Stimulated activated effector memory CD8-positive, alpha-beta T cell treated with anti-CD3 and anti-CD28 coated beads, Interleukin-12 subunit alpha, Interleukin-12 subunit beta, amount 100 ng/mL, for 72 hours (primary cell): Measurements from ENCODE around the gene PNPLA2.
A peak's percentile ranks its signal among the peaks of the same experiment; 100 is the strongest.

Experiments used
- ATAC-seq: fragments of 150-1000 bp; cut with Tn5 transposase; 2 replicates; pipeline ENCODE4 v1.10.0; 2021
- DNase-seq, 2 donors: peaks; one replicate each; pipeline ENCODE4 v3.0.0; 2021 to 2022; ENCODE audit warnings: low spot score in 2 of 2
- H3K27ac Mint-ChIP-seq: one replicate; pipeline ENCODE4 v1.8.0; 2022; ENCODE audit warnings: mild to moderate bottlenecking, mixed read lengths
- H3K36me3 Mint-ChIP-seq: one replicate; pipeline ENCODE4 v1.8.0; 2022; ENCODE audit warnings: mild to moderate bottlenecking, mixed read lengths
- H3K4me1 Mint-ChIP-seq: one replicate; pipeline ENCODE4 v1.8.0; 2022; ENCODE audit warnings: mixed read lengths
- H3K4me3 Mint-ChIP-seq: one replicate; pipeline ENCODE4 v1.8.0; 2022; ENCODE audit warnings: mild to moderate bottlenecking, mixed read lengths
- H3K9me3 Mint-ChIP-seq: one replicate; pipeline ENCODE4 v1.8.0; 2022; ENCODE audit warnings: mixed read lengths

Gene PNPLA2

GRCh38 chr11:802693-803466, 15.8 kb upstream of the PNPLA2 start:
- DNase-seq (no peak), ATAC-seq (no peak)
- no peaks in the 10 kb centered on the region for H3K9me3 Mint-ChIP-seq
- H3K27ac Mint-ChIP-seq: no peak overlapping the region
- H3K36me3 Mint-ChIP-seq: no peaks in the 10 kb centered on the region
- H3K4me1 Mint-ChIP-seq: peaks cover 9% of the 10 kb centered on the region
- peak overlapping the region; percentile 74 for H3K4me3 Mint-ChIP-seq

GRCh38 chr11:803467-803742, 15.3 kb upstream of the PNPLA2 start:
- Mint-ChIP-seq H3K4me1 (peaks cover 12% of the 10 kb centered on the region), H3K36me3 (no peaks in the 10 kb centered on the region), H3K9me3 (no peaks in the 10 kb centered on the region), H3K27ac (no peak overlapping the region), H3K4me3 (peak overlapping the region; percentile 74)
- ATAC-seq: no peak
- DNase-seq: no peak

- DNase-seq (no peak), ATAC-seq (no peak)
- H3K4me3 Mint-ChIP-seq: peak overlapping the region; percentile 74
- H3K4me1 Mint-ChIP-seq: peaks cover 12% of the 10 kb centered on the region
- H3K9me3 Mint-ChIP-seq: no peaks in the 10 kb centered on the region
- H3K27ac Mint-ChIP-seq: peak overlapping the region; percentile 23
- peaks cover under 1% of the 10 kb centered on the region for H3K36me3 Mint-ChIP-seq
Measured at GRCh38 chr11:803770-804598, 14.7 kb upstream of the PNPLA2 start.

GRCh38 chr11:804599-804964, 14.1 kb upstream of the PNPLA2 start:
- Mint-ChIP-seq H3K36me3 (peaks cover 7% of the 10 kb centered on the region), H3K27ac (peak overlapping the region; percentile 23), H3K9me3 (no peaks in the 10 kb centered on the region), H3K4me3 (peak overlapping the region; percentile 74), H3K4me1 (peaks cover 12% of the 10 kb centered on the region)
- no peak for ATAC-seq
- DNase-seq: no peak

GRCh38 chr11:808427-809286, 10.1 kb upstream of the PNPLA2 start:
- ATAC-seq: no peak
- Mint-ChIP-seq H3K27ac (peak overlapping the region; percentile 97), H3K4me3 (peak overlapping the region; percentile 91), H3K36me3 (peaks cover 47% of the 10 kb centered on the region), H3K4me1 (peaks cover 36% of the 10 kb centered on the region), H3K9me3 (no peaks in the 10 kb centered on the region)
- no peak for DNase-seq

- H3K9me3 Mint-ChIP-seq: no peaks in the 10 kb centered on the region
- H3K4me3 Mint-ChIP-seq: peak within 1 kb of the TSS; percentile 91
- peaks cover 56% of the 10 kb centered on the region for H3K36me3 Mint-ChIP-seq
- ATAC-seq (peak; percentile 87), DNase-seq (peak; percentile 99)
- peaks cover 32% of the 10 kb centered on the region for H3K4me1 Mint-ChIP-seq
- H3K27ac Mint-ChIP-seq: peak within 1 kb of the TSS; percentile 97
Measured at GRCh38 chr11:809287-810039, 9.3 kb upstream of the PNPLA2 start, which contains the start of gene RPLP2. Gene RPLP2 (plus strand): TSS chr11:809967. CDS start chr11:810235, 268 bp downstream.

GRCh38 chr11:810040-810567, 8.6 kb upstream of the PNPLA2 start:
- peaks cover 30% of the 10 kb centered on the region for H3K4me1 Mint-ChIP-seq
- peaks cover 62% of the 10 kb centered on the region for H3K36me3 Mint-ChIP-seq
- H3K9me3 Mint-ChIP-seq: no peaks in the 10 kb centered on the region
- H3K27ac Mint-ChIP-seq: peak overlapping the region; percentile 97
- DNase-seq (no peak), ATAC-seq (peak; percentile 2)
- H3K4me3 Mint-ChIP-seq: peak overlapping the region; percentile 91

GRCh38 chr11:811446-812245, 7.1 kb upstream of the PNPLA2 start:
- no peak for ATAC-seq
- DNase-seq: no peak
- Mint-ChIP-seq H3K4me3 (peak overlapping the region; percentile 91), H3K4me1 (peaks cover 30% of the 10 kb centered on the region), H3K9me3 (no peaks in the 10 kb centered on the region), H3K27ac (peak overlapping the region; percentile 97), H3K36me3 (peaks cover 67% of the 10 kb centered on the region)

GRCh38 chr11:812390-812789, 6.3 kb upstream of the PNPLA2 start:
- peak overlapping the region; percentile 97 for H3K27ac Mint-ChIP-seq
- peak overlapping the region; percentile 91 for H3K4me3 Mint-ChIP-seq
- no peaks in the 10 kb centered on the region for H3K9me3 Mint-ChIP-seq
- DNase-seq: no peak
- ATAC-seq: no peak
- peaks cover 67% of the 10 kb centered on the region for H3K36me3 Mint-ChIP-seq
- peaks cover 30% of the 10 kb centered on the region for H3K4me1 Mint-ChIP-seq

GRCh38 chr11:813072-813455, 5.7 kb upstream of the PNPLA2 start:
- no peaks in the 10 kb centered on the region for H3K9me3 Mint-ChIP-seq
- no peak for ATAC-seq
- H3K27ac Mint-ChIP-seq: peak overlapping the region; percentile 97
- no peak for DNase-seq
- no peak overlapping the region for H3K4me3 Mint-ChIP-seq
- H3K4me1 Mint-ChIP-seq: peaks cover 25% of the 10 kb centered on the region
- H3K36me3 Mint-ChIP-seq: peaks cover 67% of the 10 kb centered on the region

GRCh38 chr11:813456-814096, 5.1 kb upstream of the PNPLA2 start:
- DNase-seq (no peak), ATAC-seq (no peak)
- Mint-ChIP-seq H3K36me3 (peaks cover 67% of the 10 kb centered on the region), H3K9me3 (no peaks in the 10 kb centered on the region), H3K27ac (peak overlapping the region; percentile 97), H3K4me1 (peaks cover 26% of the 10 kb centered on the region), H3K4me3 (no peak overlapping the region)

GRCh38 chr11:815675-816432, 2.9 kb upstream of the PNPLA2 start:
- Mint-ChIP-seq H3K27ac (no peak overlapping the region), H3K4me1 (peaks cover 29% of the 10 kb centered on the region), H3K36me3 (peaks cover 58% of the 10 kb centered on the region), H3K9me3 (no peaks in the 10 kb centered on the region), H3K4me3 (no peak overlapping the region)
- DNase-seq: no peak
- no peak for ATAC-seq

- Mint-ChIP-seq H3K4me3 (no peak overlapping the region), H3K9me3 (no peaks in the 10 kb centered on the region), H3K4me1 (peaks cover 28% of the 10 kb centered on the region), H3K36me3 (peaks cover 57% of the 10 kb centered on the region), H3K27ac (no peak overlapping the region)
- DNase-seq (no peak), ATAC-seq (no peak)
Measured at GRCh38 chr11:816433-816779, 2.3 kb upstream of the PNPLA2 start.
